ENCODE measurements around the gene EEF1A1.
"Not testable (repeated sequence)": the region's sequence is repeated elsewhere in the genome, so short reads cannot be mapped to it uniquely, and the experiment has no call there.

The EEF1A1 gene

GRCh38 chr6:73538116-73538779 is 17.4 kb upstream of the EEF1A1 start:
- no peak for DNase-seq (ENCODE audit: low read depth in 2 of 2)

GRCh38 chr6:73537677-73538076 is 16.8 kb upstream of the EEF1A1 start:
- no peak for DNase-seq (ENCODE audit: low read depth in 2 of 2)

GRCh38 chr6:73534628-73535027 is 13.8 kb upstream of the EEF1A1 start:
- DNase-seq (ENCODE audit: low read depth in 2 of 2): no peak

GRCh38 chr6:73532293-73532692 is 11.5 kb upstream of the EEF1A1 start:
- no peak for DNase-seq (ENCODE audit: low read depth in 2 of 2)

- no peak for DNase-seq (ENCODE audit: low read depth in 2 of 2)
Measured at GRCh38 chr6:73528897-73529296, 8.1 kb upstream of the EEF1A1 start.

GRCh38 chr6:73525546-73526330 is 4.9 kb upstream of the EEF1A1 start:
- DNase-seq (ENCODE audit: low read depth in 2 of 2): no peak

GRCh38 chr6:73523434-73524123 is 2.7 kb upstream of the EEF1A1 start:
- peak; percentile 64 for DNase-seq (ENCODE audit: low read depth in 2 of 2)

- peak; percentile 56 to 61 for DNase-seq (ENCODE audit: low read depth in 2 of 2)
Measured at GRCh38 chr6:73521351-73521985, 636 bp upstream of the EEF1A1 start.

GRCh38 chr6:73519926-73520687 is 725 bp downstream of the EEF1A1 start:
- DNase-seq (ENCODE audit: low read depth in 2 of 2): peak; percentile 69 to 71

- DNase-seq (ENCODE audit: low read depth in 2 of 2): not testable (repeated sequence)
Measured at GRCh38 chr6:73518982-73519881, 1.6 kb downstream of the EEF1A1 start.

GRCh38 chr6:73518100-73518981 is 2.5 kb downstream of the EEF1A1 start:
- DNase-seq (ENCODE audit: low read depth in 2 of 2): not testable (repeated sequence)

GRCh38 chr6:73516514-73517489 is 4.0 kb downstream of the EEF1A1 start:
- no peak for DNase-seq (ENCODE audit: low read depth in 2 of 2)

GRCh38 chr6:73515204-73515655 is 5.6 kb downstream of the EEF1A1 start:
- DNase-seq (ENCODE audit: low read depth in 2 of 2): no peak

GRCh38 chr6:73514746-73515110 is 6.1 kb downstream of the EEF1A1 start:
- no peak for DNase-seq (ENCODE audit: low read depth in 2 of 2)

GRCh38 chr6:73513496-73513854 is 7.4 kb downstream of the EEF1A1 start:
- DNase-seq (ENCODE audit: low read depth in 2 of 2): no peak

- DNase-seq (ENCODE audit: low read depth in 2 of 2): no peak
Measured at GRCh38 chr6:73511796-73512195, 9.0 kb downstream of the EEF1A1 start.

- no peak for DNase-seq (ENCODE audit: low read depth in 2 of 2)
Measured at GRCh38 chr6:73509851-73510250, 11.0 kb downstream of the EEF1A1 start.

- no peak for DNase-seq (ENCODE audit: low read depth in 2 of 2)
Measured at GRCh38 chr6:73508776-73509175, 12.1 kb downstream of the EEF1A1 start.

Measured in activated CD4-positive, alpha-beta T cell treated with anti-CD3 and anti-CD28 coated beads for 24 hours (primary cell).